Osteocyte (in vitro differentiated cells): ENCODE data around the gene POLR3E. TPM values are rescaled to one million over a fixed set of nuclear protein-coding genes. Genes with fewer than 3 reads are reported as not detected.

Experiments
- DNase-seq: peaks from one replicate; pipeline ENCODE4 v3.0.0; 2021; ENCODE audit warnings: mixed read lengths; ENCODE audit not compliant: unreplicated experiment; ENCODE audit errors: extremely low spot score
- H3K27ac Mint-ChIP-seq: one replicate; pipeline ENCODE4 v1.8.0; 2021; ENCODE audit warnings: mild to moderate bottlenecking, mixed read lengths; ENCODE audit not compliant: unreplicated experiment
- H3K27me3 Mint-ChIP-seq: one replicate; pipeline ENCODE4 v1.8.0; 2021; ENCODE audit warnings: mixed read lengths; ENCODE audit not compliant: unreplicated experiment
- H3K36me3 Mint-ChIP-seq: one replicate; pipeline ENCODE4 v1.8.0; 2021; ENCODE audit warnings: mixed read lengths; ENCODE audit not compliant: unreplicated experiment
- H3K4me1 Mint-ChIP-seq: one replicate; pipeline ENCODE4 v1.8.0; 2021; ENCODE audit warnings: mixed read lengths; ENCODE audit not compliant: unreplicated experiment
- H3K4me3 Mint-ChIP-seq: one replicate; pipeline ENCODE4 v1.8.0; 2021; ENCODE audit warnings: mild to moderate bottlenecking, moderate library complexity, mixed read lengths; ENCODE audit not compliant: unreplicated experiment
- H3K9me3 Mint-ChIP-seq: one replicate; pipeline ENCODE4 v1.8.0; 2021; ENCODE audit warnings: mixed read lengths; ENCODE audit not compliant: unreplicated experiment
- total RNA-seq: library from RNA; stranded (reverse); gene quantifications from 2 replicates; pipeline ENCODE4 v1.2.1, GENCODE V29; 2021
- TF ChIP-seq, protein P1 (sequence below): fragments of 200-600 bp; sonication (generic); IDR thresholded peaks from 2 replicates; pipeline ENCODE4 v1.5.0; 2021; ENCODE audit warnings: antibody characterized with exemption, mild to moderate bottlenecking, moderate library complexity

Gene POLR3E
- total RNA-seq, 1 donor from 2014 or later, result 34.4 TPM

DNA sequence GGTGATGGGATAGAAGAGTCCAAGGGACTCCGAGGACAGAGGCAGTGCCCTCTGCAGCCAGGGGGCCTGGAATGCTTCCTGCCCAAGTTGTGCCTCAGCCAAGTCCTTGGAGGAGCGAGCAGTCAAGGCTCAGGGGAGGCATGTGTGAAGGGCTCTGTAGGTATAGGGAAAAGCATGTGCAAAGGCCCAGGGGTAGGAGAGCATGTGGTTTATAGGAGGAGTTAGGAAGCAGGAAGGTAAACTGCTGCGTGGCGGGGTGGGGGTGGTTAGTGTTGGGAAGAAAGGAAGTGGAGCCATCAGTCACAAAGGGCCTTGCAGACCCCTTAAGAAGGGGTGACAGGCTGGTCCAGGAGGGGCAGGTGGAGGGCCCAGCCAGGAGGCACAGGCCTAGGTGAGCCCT is 7.2 kb downstream of the POLR3E start:
- no peak for DNase-seq

GRCh38 chr16:22306788-22307187 is 9.6 kb downstream of the POLR3E start:
- peaks cover 1% of the 10 kb centered on the region for H3K4me1 Mint-ChIP-seq

More for the DNA sequence above, 7.2 kb downstream of the POLR3E start:
- Mint-ChIP-seq H3K36me3 (peaks cover 23% of the 10 kb centered on the region), H3K4me3 (no peak overlapping the region), H3K4me1 (peaks cover 11% of the 10 kb centered on the region), H3K9me3 (no peaks in the 10 kb centered on the region), H3K27ac (no peak overlapping the region), H3K27me3 (no peaks in the 10 kb centered on the region)
- TF ChIP-seq, protein P1, sequence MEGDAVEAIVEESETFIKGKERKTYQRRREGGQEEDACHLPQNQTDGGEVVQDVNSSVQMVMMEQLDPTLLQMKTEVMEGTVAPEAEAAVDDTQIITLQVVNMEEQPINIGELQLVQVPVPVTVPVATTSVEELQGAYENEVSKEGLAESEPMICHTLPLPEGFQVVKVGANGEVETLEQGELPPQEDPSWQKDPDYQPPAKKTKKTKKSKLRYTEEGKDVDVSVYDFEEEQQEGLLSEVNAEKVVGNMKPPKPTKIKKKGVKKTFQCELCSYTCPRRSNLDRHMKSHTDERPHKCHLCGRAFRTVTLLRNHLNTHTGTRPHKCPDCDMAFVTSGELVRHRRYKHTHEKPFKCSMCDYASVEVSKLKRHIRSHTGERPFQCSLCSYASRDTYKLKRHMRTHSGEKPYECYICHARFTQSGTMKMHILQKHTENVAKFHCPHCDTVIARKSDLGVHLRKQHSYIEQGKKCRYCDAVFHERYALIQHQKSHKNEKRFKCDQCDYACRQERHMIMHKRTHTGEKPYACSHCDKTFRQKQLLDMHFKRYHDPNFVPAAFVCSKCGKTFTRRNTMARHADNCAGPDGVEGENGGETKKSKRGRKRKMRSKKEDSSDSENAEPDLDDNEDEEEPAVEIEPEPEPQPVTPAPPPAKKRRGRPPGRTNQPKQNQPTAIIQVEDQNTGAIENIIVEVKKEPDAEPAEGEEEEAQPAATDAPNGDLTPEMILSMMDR, result no peak

GRCh38 chr16:22307838-22308237 is 10.6 kb downstream of the POLR3E start:
- no peaks in the 10 kb centered on the region for H3K4me1 Mint-ChIP-seq
- H3K4me3 Mint-ChIP-seq, result no peak overlapping the region
- H3K27ac Mint-ChIP-seq, result no peak overlapping the region
- DNase-seq, result no peak
- H3K36me3 Mint-ChIP-seq, result peaks cover 26% of the 10 kb centered on the region
- no peaks in the 10 kb centered on the region for H3K27me3 Mint-ChIP-seq
- H3K9me3 Mint-ChIP-seq, result no peaks in the 10 kb centered on the region
- TF ChIP-seq, protein P1, result no peak

More at GRCh38 chr16:22306788-22307187, 9.6 kb downstream of the POLR3E start:
- Mint-ChIP-seq H3K36me3 (peaks cover 23% of the 10 kb centered on the region), H3K9me3 (no peaks in the 10 kb centered on the region), H3K27ac (no peak overlapping the region), H3K4me3 (no peak overlapping the region), H3K27me3 (no peaks in the 10 kb centered on the region)
- TF ChIP-seq, protein P1, result no peak
- no peak for DNase-seq

DNA sequence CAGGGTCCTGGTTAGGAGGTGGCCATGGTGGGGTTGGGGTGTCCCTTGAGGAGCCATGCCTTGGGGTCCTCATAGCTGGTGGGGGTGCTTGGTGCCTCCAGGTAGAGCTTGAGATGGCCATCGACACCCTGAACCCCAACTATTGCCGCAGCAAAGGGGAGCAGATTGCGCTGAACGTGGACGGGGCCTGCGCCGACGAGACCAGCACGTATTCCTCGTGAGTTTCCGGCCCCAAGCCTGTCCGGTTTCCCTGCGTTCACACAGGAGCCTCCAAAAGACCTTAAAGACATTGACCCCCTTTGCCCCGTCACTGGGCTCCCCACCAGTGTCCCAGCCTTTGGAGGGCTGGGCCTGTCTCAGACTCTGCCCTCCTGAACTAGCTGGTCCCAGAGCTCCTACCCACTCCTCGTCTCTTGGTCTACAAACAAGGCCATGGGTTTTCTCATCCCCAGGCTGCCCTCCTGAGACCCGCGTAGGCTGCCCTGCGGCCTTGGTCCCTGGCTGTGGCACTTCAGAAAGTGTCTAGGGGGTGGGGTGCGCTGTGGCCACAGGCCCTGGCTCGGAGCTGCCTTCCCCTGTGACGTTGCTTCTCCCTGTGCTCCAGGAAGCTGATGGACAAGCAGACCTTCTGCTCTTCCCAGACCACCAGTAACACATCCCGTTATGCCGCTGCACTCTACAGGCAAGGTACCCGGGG is 11.8 kb downstream of the POLR3E start:
- Mint-ChIP-seq H3K27me3 (no peaks in the 10 kb centered on the region), H3K36me3 (peaks cover 25% of the 10 kb centered on the region), H3K4me3 (no peak overlapping the region), H3K4me1 (no peaks in the 10 kb centered on the region), H3K27ac (no peak overlapping the region), H3K9me3 (no peaks in the 10 kb centered on the region)
- TF ChIP-seq, protein P1, result no peak
- no peak for DNase-seq

DNA sequence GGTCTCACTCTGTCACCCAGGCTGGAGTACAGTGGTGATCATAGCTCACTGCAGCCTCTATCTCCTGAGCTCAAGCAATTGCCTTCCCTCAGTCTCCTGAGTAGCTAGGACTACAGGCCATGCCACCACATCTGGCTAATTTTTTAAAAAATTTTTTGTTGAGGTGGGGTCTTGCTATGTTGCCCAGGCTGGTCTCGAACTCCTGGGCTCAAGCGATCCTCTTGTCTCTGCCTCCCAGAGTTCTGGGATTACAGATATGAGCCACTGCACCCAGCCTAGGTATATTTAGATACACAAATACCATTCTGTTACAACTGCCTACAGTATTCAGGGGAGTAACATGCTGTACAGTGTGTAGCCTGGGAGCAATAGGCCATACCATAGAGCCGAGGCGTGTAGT is 14.3 kb downstream of the POLR3E start:
- H3K27ac Mint-ChIP-seq, result no peak overlapping the region
- no peak for DNase-seq
- no peaks in the 10 kb centered on the region for H3K9me3 Mint-ChIP-seq
- H3K4me1 Mint-ChIP-seq, result no peaks in the 10 kb centered on the region
- no peak overlapping the region for H3K4me3 Mint-ChIP-seq
- TF ChIP-seq, protein P1, result no peak
- peaks cover 19% of the 10 kb centered on the region for H3K36me3 Mint-ChIP-seq
- H3K27me3 Mint-ChIP-seq, result no peaks in the 10 kb centered on the region
